HFF-Myc (cell line): Measurements from ENCODE around the gene KCNIP1.

Experiments
- DNase-seq: peaks from one replicate; pipeline ENCODE4 v3.0.0-alpha.2; 2011; ENCODE audit warnings: low read depth; ENCODE audit errors: extremely low read depth
- H3K4me3 ChIP-seq: replicated peaks from 2 replicates; pipeline ENCODE4 v1.5.1; 2011; ENCODE audit warnings: low read depth, mild to moderate bottlenecking, control low read depth, low read length
- TF ChIP-seq, protein P1 (sequence below): IDR thresholded peaks from 2 replicates; pipeline ENCODE4 v1.5.1; 2012; ENCODE audit warnings: mild to moderate bottlenecking, low read depth, low read length, control low read depth; ENCODE audit errors: missing control alignments

Gene KCNIP1

DNA sequence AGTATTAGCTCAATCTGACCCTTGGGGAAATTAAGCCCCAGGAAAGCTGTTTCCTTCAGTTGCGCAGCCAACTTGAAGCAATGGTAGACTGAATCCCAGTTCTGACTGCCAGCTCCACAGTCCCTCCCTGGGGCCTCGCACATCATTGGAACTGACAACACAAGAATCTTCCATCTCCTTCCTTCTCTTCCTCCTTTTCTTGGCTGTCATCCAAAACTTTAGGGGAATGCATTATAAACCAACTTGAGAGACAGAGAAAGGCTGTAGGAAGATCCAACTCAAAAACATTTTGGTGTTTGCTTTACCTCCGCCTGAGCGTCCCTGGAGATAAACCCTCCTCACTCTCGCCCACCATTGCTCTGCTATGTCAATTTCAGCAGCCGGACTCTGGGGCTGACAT, 16.6 kb downstream of the KCNIP1 start:
- DNase-seq = no peak
- TF ChIP-seq, protein P1, sequence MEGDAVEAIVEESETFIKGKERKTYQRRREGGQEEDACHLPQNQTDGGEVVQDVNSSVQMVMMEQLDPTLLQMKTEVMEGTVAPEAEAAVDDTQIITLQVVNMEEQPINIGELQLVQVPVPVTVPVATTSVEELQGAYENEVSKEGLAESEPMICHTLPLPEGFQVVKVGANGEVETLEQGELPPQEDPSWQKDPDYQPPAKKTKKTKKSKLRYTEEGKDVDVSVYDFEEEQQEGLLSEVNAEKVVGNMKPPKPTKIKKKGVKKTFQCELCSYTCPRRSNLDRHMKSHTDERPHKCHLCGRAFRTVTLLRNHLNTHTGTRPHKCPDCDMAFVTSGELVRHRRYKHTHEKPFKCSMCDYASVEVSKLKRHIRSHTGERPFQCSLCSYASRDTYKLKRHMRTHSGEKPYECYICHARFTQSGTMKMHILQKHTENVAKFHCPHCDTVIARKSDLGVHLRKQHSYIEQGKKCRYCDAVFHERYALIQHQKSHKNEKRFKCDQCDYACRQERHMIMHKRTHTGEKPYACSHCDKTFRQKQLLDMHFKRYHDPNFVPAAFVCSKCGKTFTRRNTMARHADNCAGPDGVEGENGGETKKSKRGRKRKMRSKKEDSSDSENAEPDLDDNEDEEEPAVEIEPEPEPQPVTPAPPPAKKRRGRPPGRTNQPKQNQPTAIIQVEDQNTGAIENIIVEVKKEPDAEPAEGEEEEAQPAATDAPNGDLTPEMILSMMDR = no peak
- H3K4me3 ChIP-seq = no peak overlapping the region

DNA sequence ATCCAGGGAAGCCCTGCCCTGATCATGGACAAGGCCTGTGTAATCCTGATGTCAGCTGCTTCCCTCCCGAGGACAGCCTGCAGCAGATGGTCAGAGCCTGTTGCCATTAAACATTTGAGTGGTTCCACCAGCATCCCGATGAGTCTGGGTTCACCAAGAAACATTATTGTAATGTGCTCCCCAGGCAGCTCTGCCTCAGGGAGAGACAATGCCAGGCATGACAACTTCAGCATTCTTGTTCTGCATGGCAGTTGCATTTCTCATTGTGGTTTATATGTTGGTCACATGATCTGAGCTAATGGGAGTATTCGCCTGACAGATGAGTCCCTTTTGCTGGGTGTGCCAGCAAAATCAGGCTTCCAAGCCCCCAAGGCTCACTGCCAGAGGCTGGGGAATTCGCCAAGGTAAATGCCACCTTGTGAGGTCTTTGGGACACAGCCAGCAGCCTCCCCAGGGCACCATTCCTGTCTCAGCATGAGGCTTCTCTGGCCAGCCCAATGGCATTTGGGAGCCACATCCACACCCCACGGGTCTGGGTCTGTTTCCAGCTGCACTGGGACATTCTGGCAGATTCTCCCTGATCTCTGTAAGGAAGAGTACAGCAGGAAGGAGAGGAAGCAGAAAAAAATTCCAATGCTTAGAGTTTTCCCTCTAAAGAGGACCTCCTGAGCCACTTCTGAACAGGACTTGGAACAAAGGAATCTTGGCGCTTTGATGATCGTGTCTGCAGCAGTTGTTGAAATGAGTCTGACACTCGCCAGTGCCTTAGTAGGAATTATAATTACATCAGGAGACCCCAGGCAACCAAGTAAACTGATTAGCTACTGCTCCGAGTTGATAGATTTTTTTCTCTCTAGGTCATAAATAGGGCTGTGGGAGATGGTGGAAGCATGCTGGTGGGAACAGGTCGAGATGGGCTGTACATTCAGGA, 18.7 kb downstream of the KCNIP1 start:
- no peak for DNase-seq
- TF ChIP-seq, protein P1 = no peak
- H3K4me3 ChIP-seq = no peak overlapping the region

DNA sequence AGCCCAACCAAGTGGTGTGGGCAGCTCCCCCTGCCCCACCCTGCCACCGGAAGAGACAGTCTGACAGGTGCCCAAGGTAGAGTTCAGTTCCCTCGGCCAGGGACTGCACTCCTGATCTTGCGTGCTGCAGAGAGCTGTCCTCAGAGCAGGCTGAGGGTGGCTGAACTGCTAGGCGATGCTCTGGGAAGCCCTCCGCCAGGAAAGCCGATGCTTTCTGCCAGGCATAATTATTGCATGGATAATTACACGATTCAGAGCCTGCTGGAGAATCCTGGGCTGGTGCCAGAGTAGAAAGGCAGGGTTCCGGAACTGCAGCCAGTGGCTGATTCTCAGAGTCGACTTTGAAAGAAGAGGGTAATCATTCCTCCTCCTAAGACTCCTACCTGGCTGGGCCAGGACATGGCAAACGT, 19.3 kb downstream of the KCNIP1 start:
- DNase-seq = no peak
- TF ChIP-seq, protein P1 = no peak
- H3K4me3 ChIP-seq = no peak overlapping the region

DNA sequence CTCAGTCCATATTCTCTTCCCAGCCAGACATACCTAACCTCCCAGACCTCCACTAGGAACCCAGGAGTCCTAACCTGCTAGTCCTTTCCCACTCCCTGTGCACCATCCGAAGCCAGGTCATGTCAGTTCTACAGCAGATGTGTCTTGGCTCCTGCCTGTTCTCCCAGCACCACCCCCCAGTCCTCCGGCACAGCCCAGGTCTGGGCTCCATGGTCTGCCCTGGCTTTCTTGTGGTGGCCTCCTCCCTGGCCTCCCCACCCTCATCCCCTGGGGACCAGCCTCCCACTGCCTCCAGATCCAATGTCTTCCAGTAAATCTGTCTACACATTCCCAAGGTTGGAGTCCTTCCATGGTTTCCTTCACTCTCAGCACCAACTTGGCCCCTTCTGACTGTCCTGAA, 20.0 kb downstream of the KCNIP1 start:
- DNase-seq = no peak
- TF ChIP-seq, protein P1 = no peak
- H3K4me3 ChIP-seq = no peak overlapping the region

DNA sequence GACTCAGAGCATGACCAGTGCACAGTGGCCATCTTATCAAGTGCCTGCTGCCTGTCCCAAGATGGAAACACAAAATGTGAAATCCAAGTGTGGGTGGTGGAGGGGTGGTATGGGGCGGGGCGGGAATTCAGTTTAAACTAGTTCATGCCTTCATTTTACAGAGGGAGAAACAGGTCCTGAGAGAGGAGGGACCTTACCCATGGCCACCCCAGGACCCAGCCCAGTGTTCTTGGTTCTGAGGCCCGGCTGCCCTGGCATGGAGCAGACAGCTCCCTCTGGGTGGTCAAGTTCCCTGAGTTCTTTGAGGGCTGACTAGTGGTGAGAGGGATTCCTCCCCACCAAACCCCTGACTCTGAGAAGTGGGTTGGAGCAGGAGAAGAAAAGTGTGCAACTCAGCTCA, 20.8 kb downstream of the KCNIP1 start:
- no peak overlapping the region for H3K4me3 ChIP-seq
- TF ChIP-seq, protein P1 = no peak
- no peak for DNase-seq

DNA sequence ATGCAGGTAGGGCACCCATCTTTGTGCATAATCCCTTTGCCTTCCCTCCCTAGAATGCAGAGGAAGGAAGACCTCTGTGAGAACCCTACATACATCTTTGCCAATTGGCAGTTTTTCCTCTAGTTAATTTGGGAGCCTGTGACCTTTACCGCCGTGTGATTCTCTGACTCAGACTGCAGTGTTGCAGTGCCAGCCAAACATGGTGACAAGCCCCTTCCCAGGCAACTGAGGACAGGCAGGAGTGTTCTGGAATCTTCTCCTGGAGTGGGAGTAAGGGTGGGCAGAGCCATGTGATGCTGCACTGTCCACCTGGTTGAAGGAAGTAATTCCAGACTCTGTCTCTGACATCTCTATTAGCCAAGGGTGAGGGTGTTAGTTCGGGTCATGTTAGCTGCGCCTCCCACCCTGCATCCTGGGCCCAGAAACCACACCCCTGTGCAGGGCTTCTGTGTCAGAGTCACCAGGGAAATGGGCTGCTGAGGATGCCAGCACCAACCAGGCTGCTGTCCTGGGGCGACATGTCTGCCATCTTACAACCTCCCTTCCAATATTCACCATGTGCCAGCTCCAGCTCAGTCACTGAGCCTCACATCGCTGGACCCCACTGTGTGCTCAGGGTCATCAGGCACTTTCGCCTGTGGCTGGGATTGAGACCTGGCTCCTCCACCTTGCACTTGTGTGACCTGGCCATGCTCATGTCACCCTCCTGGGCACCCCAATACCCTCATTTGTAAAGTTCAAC, 21.8 kb downstream of the KCNIP1 start:
- TF ChIP-seq, protein P1 = no peak
- H3K4me3 ChIP-seq = no peak overlapping the region
- no peak for DNase-seq
